ENCODE measurements around the gene C19orf85.
"Not testable (repeated sequence)": the region's sequence is repeated elsewhere in the genome, so short reads cannot be mapped to it uniquely, and the experiment has no call there.

DNA sequence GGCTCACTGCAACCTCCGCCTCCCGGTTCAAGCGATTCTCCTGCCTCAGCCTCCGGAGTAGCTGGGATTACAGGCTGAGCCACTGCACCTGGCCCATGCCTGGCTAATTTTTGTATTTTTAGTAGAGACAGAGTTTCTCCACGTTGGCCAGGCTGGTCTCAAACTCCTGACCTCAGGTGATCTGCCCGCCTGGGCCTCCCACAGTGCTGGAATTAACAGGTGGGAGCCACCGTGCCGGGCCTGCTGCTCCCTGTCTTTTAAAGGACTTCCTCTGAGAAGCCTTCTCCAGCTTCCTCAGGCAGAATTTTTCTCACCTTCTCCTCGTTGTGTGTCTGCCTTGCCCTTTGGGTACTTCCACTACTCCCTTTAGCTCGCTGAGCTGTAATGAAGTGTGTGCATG lies 32.3 kb upstream of the C19orf85 start:
- not testable (repeated sequence) for TF ChIP-seq POLR2A (IDR thresholded peaks at IDR 0.05)
- TF ChIP-seq, protein P1, sequence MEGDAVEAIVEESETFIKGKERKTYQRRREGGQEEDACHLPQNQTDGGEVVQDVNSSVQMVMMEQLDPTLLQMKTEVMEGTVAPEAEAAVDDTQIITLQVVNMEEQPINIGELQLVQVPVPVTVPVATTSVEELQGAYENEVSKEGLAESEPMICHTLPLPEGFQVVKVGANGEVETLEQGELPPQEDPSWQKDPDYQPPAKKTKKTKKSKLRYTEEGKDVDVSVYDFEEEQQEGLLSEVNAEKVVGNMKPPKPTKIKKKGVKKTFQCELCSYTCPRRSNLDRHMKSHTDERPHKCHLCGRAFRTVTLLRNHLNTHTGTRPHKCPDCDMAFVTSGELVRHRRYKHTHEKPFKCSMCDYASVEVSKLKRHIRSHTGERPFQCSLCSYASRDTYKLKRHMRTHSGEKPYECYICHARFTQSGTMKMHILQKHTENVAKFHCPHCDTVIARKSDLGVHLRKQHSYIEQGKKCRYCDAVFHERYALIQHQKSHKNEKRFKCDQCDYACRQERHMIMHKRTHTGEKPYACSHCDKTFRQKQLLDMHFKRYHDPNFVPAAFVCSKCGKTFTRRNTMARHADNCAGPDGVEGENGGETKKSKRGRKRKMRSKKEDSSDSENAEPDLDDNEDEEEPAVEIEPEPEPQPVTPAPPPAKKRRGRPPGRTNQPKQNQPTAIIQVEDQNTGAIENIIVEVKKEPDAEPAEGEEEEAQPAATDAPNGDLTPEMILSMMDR (IDR thresholded peaks at IDR 0.05) = not testable (repeated sequence)

Data from suprapubic skin (tissue), 3 donors.